ELF-1 (cell line): ENCODE results near the gene DMD.

ENCODE experiments used
- DNase-seq: peaks from one replicate; pipeline ENCODE4 v3.0.0-alpha.2; 2016; ENCODE audit warnings: low read depth, low spot score

DMD gene

DNA sequence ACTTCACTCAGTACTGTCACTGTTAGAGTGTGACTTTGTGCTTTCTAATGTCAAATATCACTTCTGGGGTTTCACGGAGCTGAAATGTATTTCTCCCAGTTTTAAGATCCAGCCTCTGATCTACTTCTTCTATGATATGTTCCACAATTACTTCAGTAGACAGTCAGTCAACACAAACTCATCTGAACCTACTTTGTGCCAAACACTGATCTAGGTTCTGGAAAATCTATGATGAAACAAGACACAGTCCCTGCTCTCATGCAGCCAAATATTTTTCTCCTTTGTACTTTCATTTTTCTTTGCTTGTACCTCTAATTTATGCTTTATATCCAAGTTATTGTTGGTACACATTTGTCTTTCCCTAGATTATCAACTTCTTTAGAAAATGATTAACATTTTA, 1498.2 kb downstream of the DMD start:
- no peak for DNase-seq

DNA sequence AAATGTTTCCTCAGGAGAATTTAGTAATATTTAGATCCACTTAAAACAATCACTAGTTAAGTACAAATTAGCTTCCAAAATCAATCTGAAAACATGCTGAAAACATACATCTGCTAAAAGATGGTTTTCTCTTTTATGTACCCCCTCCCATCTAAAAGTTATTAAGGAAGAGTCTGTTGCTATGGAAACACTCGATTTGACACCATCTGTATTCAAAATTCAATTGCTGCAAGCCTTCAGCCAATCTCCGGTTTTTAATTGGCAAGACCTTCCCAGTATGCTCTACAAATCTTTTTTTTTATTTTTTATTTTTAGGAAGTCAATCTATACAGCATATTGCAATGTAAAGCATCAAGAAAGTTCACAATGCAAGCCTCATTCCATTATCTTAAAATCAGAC, 1500.2 kb downstream of the DMD start:
- no peak for DNase-seq

DNA sequence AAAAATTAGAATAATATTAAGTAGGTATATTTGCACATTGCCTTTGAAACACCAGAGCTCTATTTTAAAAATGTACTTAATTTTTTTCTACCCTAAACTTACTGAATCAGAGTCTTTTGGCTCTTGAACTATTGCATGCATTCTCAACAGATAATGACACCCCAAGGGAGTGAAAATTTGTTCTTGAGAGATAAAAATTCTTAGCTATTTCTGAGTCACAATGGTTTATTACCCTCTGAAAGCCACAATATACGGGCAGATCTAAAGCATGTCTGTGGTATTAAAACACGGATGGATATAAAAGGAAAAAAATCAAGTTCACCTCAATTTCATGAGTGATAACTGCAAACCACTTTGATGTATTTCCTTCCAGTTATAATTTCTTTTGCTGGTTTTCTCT, 1503.2 kb downstream of the DMD start:
- DNase-seq: no peak

DNA sequence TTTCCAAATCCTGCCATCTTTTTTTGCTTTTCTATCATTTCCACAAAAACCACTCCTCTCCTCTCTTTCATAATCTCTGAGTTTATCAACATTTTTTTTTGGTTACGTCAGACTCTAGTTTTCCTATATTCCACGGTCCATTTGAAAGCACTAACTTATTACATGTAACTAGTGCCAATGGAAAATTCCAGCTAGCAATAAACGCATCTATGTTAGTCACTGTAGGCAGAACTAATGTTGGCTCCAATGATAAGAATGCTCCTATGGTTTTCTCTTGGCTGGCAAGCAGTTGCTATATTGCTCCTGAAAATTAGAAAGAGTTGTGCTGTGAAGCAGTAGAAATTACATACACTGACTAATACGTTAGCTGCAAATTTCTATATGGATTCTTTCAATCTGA, 1504.9 kb downstream of the DMD start:
- DNase-seq: no peak

DNA sequence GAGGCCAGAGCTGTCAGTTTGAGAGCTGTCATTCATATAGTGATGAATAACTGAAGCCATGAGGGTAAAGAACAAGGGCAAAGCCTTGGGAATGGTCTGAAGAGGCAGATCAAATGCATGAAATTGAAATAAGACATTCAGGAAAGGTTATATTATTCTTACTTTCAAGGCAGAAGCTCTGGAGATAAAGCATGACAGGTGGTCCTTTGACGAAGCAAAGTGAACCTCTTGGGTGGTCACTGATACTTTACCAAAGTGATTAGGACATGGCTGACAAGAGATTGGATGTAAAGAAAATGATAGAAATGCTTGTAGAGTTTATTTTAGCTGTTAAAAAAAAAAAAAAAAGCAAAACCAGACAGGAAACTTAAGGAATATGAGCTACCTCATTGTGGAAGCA, 1505.5 kb downstream of the DMD start:
- no peak for DNase-seq

DNA sequence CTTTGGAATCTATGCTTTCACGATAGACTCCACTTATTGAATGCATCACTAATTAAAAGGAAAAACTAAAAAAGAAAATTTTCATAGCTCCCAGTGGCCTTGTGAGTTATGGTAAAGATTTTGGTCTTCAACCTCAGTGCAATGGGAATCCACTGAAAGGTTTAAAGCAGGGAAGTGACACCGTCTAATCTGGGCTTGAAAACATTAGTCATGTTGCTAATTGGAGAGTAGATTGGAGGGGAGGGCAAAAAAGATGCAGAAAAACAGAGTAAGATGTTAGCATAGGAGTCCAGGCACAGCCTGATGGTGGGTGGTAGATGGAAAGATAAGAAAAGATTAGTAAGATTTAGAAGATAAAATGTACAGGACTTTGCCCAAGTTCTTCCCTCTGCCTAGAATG, 1506.4 kb downstream of the DMD start:
- no peak for DNase-seq

DNA sequence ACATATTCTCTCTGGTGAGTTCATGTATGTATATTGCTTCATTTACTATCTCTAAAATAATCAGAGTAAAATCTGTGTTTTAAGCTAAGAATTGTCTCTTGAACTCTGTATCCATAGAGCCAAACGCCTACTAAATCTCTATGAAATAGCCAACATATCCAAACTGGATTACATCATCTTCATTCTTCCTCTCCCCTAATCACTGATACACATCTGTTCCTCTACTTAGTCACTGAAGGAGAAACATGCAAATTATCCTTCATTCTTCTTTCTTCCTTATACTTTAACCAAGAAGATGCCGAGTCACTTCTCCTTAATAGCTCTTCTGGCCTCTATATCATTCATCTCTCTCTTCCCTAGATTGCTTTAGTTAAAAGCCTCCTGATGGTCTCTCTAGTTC, 1509.1 kb downstream of the DMD start:
- DNase-seq: no peak

DNA sequence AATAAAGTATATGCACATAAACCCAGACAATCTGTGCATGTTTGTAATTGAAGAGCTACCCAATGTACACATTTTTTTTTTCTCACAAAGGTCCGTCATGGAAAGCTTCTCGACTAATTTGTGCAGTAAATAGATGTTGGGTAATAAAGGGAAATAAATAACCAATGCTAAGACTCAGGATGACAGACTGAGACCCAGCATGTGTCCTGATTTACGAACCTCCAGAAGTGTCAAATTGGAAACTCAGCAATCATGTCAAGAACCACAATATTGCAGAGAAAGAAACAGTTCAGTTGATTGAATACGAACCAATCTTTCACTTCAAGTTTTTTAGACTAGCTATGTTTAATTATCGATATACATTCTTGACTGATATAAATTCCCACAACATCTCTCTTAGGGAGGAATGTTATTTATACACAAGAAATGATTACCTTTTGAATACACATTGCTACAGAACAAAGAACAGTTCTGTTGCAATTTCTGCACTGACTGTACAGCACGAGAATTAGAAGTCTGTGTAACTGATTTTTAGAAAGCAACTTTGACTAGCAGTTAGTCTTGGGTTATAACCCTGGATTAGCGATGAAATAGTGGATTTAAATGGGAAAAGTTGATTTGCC, 1513.9 kb downstream of the DMD start:
- DNase-seq: no peak

DNA sequence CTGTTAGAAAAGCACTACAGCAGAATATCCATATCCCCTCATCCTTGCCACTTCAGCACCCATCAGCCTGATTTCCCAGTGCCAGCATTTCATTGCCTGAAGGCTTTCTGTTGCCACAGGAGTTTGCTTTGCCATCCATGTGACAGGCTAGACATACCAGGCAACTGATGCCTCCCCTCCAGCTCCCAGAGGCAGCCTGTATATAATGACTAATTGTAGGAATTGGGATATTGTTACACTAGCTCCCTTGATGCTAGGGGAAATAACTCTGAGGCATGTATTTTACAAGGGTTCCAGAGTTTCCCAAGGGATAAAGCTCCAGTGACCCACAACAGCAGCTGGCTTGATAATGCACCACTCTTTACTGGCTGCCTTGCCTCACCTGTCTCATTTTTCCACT, 1531.5 kb downstream of the DMD start:
- DNase-seq: no peak

DNA sequence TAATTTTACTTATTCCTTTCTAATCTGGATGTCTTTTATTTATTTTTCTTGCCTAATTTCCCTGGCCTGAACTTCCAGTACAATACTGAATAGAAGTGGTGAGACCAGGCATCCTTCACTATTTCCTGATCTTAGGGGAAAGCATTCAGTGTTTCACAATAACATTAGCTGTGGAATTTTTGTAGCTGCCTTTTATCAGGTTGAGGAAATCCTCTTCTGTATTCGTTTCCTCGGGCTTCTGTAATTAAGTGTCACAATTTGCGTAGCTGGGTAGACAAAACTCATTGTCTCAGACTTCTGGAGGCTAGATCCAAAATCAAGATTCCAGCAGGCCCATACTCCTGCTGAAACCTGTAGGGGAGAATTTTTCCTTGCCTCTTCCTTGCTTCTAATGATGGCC, 1541.1 kb downstream of the DMD start:
- DNase-seq: peak; percentile 15

DNA sequence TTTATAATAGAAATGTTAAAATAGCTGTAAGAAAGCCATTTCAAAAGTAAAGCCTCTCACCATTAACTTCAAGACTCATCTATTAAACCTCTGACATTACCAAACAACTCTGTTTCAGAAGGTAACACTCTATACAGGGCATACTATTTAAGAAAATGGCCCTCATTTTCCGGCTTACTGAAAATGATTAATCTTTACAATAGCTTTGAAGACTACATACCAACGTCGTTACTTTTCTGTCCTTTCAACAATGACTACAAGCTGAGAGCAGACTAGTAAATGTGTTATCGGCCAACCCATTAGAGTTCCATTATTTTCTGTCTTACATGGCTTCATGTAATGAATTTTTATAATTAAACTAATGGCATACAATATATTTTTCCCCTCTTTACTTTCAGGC, 1545.9 kb downstream of the DMD start:
- no peak for DNase-seq

DNA sequence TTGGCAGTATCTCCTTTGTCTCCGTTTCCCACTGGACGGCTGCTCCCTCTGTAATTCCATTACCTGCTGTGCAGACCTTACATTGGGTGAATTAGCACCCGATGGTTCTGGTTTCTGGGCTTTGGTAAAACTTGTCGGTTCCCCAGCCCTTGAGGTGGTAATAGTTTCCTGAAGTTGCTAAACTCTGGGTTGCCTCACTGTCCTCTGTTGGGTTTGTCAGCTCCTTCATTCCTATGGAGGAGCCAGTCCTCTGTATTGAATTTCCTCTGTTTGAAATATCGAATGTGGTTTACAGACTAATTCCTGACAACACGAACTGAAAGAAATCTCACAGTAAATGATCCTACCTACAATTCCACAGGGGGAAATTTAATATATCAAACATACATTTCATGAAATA, 1548.2 kb downstream of the DMD start:
- DNase-seq: no peak

DNA sequence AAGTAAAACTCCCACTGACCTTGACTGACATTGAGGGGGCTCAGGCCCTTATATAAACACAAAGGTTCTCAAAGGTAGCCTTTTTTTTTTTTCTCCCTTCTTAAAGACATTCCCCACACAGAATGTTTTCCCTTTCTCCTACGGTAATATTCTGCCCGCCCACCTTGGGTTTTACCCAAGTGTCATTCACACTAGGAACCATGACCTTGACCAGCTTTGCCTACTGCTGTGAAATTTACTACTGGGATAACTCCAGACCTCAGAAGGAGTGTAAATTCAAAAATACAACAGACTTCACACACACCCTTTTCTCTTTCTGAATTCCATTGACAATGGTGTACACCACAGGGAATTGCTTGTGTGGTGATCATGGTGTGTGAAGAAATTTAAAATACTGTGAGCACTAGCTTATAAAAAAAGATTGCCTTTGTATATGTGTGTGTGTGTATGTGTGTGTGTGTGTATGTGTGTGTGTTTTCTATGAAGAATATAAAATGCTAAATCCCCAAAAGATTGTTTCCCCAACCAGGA, 1550.0 kb downstream of the DMD start:
- DNase-seq: no peak

DNA sequence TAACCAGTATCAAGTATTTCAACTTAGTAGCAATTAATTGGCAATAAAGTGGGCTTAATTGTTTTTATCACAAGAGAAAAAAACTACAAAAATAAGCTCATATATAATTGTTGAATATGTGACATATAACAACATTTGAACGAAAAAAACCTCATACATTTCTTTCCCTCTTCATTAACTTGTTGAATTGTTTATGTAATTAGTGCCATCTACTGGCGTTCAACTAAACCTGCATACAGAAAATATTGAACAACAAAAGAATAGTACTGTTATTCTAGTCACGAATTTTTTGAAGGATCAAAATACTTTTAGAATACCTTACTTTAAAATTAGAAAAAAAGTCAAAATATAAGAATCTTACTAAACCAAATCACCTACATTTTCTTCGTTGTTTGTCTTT, 1553.0 kb downstream of the DMD start:
- DNase-seq: no peak

DNA sequence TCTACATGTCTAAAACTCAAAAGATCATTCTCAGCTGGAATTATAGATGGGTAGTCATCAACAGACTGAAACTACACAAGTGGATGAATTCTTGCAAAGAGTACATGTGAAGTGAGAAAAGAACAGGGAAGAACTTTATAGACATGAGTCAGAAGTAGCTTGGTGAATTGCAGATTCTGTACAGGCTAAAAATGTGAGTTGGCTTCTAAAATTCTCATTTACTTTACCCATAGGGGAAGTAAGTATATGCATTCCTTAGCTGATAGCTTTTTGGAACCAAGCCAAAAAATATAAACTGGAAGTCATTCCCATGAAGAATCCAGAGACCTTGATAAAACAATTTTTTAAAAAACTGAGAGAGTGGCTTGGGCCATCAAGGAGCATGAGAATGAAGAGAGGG, 1555.3 kb downstream of the DMD start:
- DNase-seq: no peak

DNA sequence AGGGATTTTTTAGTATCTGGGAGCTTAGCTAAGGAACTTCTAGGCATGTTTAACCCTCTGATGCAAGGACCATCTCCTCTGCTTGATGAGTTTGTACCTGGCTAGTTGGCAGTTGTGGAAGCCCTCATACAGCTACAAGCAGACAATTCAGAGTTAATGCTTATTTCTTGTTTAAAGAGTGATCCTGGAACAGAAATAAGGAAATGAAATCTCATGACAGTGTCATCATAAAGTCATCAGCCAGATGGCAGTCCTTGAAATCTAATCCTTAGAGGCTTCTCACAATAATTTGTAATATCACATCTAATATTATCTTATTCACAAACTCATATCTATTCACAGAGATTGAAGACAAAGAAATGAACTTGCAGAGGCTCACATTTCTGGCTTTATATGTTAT, 1557.9 kb downstream of the DMD start:
- no peak for DNase-seq

DNA sequence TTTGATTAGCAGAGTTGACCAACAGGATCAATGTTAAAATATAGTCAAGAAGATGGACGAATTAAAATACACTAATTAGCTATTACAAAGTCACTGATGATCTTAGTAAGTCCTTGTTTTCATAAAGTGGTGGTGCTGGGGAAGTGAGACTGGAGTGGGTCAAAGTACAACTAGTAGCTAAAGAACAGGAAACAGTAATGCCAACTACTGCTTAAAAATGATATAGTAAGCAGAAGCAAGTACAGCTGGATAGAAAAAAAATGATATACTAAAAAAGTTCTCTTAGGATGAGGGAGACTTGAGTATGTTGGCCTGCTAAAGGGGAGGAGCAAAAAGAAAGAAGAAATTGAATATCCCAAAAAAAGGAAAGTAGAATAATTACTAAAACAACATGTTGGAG, 1558.7 kb downstream of the DMD start:
- no peak for DNase-seq

DNA sequence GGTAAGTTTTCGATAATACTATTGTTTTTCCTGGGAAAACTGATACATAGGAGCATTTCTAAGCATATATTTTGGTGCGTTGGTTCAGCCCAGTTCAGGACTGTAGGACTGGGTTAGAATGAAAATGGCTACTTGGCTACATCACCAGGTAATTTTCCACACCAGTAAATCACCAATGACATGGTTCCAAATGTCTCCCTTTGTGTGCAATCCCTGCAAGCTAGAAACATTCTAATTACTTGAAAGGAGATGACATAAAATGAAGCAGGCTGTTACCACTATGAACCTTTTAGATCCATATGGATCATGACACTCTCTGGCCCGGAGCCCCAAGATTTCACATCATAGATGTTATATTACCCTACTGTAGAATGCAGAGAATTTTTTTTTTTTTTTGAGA, 1562.1 kb downstream of the DMD start:
- DNase-seq: no peak

DNA sequence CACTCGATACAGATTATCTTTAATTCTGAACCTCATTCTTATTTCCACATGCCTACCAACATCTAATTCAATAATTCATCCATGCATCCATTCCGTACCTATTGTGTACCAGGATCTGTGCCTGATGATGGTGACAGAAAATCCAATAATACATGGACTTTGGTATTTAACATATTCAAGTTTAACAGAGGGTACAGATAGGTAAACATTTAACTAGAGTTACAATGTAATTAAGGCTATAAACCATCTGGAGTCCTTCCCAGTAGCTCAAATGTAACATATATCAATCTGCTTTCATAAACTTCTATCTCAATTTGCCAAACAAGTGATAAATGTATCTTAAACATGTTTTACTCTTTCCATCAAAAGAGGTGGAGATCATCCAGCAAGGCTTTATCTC, 1578.0 kb downstream of the DMD start:
- DNase-seq: no peak

DNA sequence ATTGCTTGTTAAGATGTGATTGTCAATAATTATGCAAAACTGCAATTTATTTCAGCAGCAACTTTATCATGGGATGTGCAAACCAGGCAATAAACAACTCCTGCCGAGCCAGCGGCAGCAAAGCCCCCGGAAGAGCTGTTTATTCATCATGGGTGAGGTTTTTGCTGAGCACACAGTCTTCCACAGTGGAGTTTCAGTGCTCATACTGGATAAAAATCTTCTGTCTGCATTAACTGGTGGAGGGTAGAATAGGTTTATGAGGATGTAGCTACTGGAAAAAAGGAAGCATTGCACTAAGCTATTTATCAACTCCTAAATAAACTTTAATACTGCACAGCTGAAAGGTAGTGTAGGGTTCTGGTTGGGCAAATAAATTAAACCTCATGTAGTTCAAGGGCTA, 1582.2 kb downstream of the DMD start:
- DNase-seq: no peak

DNA sequence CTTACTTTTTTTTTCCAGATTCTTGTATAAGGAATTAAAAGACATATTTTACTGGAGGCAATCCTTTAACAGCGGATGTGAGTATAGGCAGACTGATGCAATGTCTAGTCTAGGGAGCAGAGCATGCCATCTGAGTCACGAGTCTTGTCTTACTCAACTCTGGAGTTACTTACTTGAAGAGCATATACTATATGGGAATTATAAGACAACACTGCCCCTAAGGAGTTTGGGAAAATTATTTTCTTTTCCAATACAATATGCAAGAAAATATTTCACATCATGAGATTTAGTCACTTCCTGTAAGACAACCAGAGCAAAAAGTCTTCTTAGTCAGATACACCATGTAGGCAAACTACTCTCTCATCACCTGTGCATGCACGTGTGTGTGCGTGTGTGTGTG, 1602.2 kb downstream of the DMD start:
- DNase-seq: no peak

DNA sequence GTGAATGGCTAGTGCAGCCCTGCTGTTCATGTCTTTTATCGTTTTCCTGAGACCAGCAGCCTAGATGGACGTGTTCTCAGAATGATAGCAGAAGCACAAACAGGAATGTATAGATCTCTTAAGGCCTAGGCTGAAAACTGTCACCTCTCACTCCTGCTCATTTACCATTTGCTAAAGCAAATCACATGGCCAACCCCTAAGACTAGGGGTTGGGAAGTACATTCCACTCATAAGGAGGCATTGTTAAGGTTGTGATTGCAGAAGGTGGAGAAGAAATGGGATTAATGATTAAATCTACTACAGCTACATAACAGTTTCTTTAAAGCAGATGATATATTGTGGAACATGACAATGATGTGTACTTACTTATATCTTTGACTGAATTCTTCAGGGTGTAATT, 1602.7 kb downstream of the DMD start:
- DNase-seq: no peak

DNA sequence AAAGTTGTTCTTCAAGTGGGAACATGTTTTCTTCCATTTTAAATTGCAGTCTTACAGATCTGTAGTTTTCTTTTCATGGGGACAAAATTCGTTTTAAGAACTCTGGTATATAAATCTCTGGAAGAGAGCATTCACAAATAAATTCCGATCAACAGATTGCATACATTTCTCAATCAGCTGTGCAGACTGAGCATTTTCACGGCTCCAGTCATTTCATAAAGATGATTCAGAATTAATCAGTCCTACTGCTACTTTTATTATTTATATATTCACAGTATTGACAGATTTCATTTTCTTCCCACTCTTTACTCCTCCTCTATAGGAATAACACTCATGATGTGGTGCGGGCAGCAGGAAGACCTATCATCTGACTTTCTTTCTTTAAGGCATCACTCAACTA, 1604.6 kb downstream of the DMD start:
- no peak for DNase-seq

DNA sequence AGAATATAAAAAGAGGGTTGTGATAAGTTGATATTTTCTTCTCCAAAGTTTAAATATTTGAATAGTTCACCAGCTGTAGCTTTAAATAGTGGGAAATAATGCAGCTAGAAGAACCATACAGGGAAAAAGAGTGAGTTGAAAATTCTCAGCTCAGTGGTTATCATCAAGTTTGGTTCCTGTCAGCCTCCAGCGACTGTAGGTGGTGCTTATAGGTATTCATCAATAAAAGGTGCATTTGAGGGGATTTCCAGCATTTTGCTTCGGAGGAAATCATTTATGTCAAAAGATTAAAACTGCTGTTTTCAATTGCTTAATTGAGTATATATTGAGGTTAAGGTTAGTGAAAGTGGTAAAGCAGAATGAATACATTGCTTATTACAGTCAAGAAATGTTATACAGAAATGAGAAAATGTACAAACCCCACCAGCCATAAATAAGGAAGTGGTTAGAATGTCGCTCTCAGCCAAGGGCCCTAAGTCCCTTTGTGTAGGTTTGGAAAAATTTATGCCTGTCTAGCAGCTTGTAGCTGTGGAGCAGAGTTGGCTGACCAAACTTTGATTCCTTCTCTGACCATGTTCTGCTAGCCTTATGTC, 1606.6 kb downstream of the DMD start:
- no peak for DNase-seq
